Lower leg skin (tissue), 3 donors: ENCODE measurements around the gene CSGALNACT2.

Experiments used
- CTCF ChIP-seq, 3 donors: fragments of 450-650 bp; IDR thresholded peaks; one replicate each; pipeline ENCODE4 v1.5.1; 2016; ENCODE audit warnings: antibody characterized with exemption in 3 of 3, mild to moderate bottlenecking in 3 of 3, moderate library complexity in 2 of 3
- POLR2A ChIP-seq, 2 donors: fragments of 450-650 bp; IDR thresholded peaks; one replicate each; pipeline ENCODE4 v1.6.1; 2016 to 2017; ENCODE audit warnings: antibody characterized with exemption in 2 of 2, mild to moderate bottlenecking in 1 of 2, moderate library complexity in 1 of 2

DNA sequence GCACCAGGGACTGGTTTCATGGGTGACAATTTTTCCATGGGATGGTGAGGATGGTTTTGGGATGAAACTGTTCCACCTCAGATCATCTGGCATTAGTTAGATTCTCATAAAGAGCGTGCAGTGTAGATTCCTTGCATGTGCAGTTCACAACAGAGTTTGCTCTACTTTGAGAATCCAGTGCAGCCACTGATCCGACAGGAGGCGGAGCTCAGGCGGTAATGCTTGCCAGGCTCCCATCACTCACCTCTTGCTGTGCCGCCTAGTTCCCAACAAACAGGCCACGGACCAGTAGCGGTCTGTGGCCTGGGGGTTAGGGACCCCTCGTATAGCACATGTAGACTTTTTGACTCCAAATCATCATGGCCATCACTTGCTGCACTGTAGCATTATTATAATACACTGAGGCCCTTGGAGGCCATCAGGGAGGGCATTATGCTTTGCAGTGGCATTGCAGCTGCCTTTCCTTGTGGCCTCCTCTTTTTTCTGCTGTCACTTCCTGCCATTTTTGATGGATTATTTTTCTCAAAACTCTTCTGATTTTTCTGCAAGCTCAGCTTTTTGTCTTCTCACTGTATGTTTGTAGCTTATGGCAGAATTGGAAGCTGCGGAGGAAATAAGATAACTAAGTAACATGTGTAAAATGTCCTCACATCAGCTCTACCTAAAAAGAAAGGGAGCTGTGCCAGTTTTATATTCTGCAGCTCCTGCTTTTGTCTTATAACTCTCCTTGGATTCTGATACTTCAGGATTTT lies 18.5 kb downstream of the CSGALNACT2 start:
- TF ChIP-seq CTCF (IDR thresholded peaks at IDR 0.05) (no peak), POLR2A (IDR thresholded peaks at IDR 0.05) (no peak)
